Germinal center (tissue), 1 donor: ENCODE data around the gene MAPRE2.
"Not testable (repeated sequence)": the region's sequence is repeated elsewhere in the genome, so short reads cannot be mapped to it uniquely, and the experiment has no call there.

Experiments used
- DNase-seq: peaks from one replicate; pipeline ENCODE4 v3.0.0; 2012; ENCODE audit warnings: mixed read lengths, low spot score

The MAPRE2 gene

DNA sequence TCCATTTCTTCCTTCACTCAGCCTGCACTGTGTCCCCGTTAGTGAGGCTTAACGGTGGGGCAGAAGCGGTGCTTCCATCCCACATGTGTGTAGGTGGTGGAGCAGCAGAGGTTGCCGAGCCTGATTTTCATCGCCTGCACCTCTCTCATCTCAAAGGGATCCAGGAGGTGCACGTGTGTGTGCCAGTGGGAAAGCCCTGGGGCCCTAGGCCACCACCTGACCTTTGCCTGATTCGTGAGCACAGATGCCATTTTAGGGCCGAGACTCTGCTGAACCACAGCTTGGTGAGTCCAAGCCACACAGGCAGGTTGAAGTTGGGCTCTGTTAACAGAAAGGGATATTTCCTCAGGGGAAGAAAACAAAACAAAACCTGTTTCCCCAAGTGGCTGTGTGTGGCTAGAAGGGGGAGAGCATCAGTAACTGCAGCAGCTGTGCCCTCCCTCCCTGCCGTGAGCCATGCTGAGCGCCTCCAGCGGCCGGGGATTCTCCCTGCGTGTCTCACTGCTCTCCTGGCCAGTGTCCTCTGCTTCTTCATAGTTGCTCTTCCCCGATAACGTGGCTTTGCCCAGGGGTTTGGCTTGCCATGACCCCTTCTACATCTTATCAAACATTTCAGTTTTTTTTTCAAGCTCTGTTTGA, 81.5 kb downstream of the MAPRE2 start:
- no peak for DNase-seq

DNA sequence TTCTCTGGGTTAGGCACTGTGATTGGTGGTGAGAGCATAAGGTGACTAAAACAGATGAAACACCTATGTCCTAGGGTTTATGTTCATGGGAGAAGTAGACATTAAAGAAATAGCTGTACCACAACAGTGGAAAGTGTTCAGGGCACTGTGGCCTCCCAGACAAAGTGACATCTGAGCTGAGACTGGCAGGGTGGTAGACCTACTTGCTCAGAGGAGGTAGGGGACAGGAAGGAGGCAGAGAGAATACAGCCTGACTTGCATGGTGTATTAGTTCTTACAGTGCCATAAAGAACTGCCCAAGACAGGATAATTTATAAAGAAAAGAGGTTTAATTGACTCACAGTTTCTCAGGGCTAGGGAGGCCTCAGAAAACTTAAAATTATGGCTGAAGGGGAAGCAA, 82.6 kb downstream of the MAPRE2 start:
- no peak for DNase-seq

DNA sequence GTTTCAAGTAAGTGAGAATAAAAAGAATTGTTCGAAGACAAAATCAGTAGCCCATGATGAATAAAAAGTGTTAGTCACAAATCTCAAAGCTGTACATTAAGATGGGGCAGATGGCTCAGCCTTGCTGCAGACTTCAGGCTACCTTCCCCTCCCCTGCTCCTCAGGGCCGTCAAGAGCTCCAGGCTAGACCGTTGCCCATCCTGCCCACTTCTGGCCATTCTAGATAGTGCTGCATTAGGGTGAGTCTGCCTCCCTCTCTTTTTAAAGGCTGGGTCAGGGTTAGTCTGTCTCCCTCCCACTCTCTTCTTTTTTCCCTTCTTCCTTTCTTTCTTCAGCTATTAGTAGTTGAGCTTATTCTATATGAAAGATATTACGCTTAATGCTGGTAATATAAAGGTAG, 86.0 kb downstream of the MAPRE2 start:
- no peak for DNase-seq

DNA sequence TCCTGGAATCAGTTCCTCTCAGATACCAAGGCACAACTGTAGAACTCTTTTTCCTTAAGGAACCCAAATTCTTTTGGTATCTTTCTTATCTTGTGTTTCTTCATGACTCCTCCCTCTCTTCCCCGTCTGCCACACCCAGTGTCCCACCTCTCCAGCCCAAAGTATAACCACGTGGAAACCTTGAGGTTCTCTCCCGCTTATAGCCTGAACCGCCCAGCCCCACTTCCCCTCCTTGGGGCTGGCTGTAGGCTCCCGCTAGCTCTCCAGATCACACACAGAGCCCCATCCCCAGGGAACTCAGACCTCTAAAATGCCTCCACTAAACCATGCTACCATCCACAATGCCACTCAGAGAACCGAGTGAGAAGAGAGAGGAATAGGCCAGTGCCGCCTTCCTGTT, 87.5 kb downstream of the MAPRE2 start:
- DNase-seq: no peak

DNA sequence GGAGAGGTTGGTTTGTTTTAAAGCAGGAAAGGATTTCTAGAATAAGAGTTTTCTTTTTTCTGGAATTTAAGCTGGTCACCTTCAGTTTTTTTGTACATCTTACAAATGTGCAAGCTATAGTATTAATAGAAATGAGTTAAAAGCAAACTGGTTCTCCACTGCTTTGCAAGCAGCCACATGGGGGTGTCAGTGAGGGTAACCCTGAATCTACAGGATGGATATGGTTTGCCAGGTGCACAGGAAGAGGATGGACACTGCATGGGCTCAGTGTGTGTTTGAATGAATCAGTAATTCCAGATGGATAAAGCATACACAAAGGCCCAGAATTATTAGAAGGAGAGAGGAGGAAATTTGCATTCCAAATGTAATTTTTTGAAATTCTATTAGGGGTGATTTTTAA, 89.0 kb downstream of the MAPRE2 start:
- no peak for DNase-seq

DNA sequence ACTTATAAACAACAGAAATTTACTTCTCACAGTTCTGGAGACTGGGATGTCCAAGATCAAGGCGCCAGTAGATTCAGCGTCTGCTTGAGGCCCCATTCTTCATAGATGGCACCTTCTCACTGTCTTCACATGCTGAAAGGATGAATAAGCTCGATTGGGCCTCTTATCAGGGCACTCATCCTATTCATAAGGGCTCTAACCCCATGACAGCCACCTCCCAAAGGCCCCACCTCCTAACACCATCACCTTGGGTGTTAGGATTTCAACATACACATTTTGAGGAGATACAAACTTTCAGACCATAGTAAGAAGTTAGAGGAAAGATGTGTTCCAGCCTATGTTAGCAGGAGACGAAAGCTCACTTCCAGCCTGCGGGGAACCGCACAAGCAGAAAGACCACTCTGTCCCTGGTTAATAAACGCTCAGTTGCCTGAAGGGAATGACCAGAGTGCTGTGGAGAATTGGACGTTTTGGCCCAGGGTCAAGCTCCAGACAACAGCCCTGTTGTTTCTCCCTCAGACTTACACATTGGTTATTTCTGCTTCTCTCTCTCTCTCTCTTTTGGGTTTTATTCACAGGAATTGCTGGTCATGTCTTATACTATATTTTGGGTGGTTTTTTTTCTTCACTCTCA, 90.3 kb downstream of the MAPRE2 start:
- DNase-seq: no peak

DNA sequence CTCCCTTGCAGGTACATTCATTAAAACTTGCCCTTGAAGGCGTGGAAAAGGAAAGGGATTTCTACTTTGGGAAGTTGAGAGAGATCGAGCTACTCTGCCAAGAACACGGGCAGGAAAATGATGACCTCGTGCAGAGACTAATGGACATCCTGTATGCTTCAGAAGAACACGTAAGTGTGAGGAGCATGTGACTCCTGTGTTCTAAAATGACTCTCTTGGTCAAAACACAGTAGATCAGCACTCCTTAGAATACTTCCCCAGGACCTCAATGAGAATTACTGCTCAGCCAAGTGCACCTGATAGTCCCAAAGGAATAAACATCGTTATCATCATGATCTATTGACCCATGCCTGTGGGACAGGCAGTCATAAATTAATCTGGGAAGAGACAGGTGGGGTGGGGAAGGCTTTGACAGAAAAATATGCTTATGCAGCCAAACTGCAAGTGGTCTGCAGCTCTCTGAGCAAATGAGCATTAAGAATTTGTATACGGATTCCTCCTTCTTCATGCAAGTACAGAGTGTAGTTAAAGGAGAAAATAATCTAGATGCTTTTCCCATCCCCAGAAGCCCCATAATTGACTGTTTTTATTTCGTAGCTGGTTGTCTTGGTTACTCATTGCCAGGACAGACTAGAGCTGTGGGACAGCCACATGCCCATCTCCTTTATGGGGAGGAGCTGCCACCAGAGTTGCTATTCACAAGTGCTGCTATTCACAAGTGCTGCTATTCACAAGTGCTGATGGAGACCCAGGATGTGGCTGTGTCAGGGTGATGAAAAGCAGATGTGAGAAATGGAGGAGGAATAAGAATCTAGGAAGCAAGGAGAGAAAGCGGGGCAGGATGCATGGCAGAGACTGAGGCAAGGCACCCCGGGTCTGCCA, 91.0 kb downstream of the MAPRE2 start:
- no peak for DNase-seq

DNA sequence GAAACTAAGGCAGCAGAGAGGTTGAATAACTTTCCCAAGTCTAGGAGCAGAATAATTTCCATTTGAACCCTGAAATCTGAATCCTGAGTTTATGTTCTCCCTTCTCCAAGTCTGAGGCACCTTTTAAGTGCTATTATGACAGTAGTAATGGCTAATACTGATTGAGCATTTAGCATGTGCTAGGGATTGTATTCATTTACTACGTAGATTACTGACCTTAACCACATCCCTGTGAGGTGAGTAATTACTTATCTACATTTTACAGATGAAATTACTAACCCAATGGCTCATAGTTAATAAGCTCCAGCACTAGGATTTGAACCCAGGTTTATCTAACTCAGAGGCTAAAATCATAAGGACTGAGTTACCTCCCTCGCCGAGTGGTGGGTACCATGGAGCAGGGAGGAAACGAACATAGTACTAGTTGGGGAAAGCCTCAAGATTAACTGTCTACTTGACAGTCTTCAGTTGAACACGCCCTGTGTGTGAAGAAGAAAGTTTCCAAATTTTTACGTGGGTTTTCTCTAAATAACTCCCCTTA, 93.0 kb downstream of the MAPRE2 start:
- no peak for DNase-seq

DNA sequence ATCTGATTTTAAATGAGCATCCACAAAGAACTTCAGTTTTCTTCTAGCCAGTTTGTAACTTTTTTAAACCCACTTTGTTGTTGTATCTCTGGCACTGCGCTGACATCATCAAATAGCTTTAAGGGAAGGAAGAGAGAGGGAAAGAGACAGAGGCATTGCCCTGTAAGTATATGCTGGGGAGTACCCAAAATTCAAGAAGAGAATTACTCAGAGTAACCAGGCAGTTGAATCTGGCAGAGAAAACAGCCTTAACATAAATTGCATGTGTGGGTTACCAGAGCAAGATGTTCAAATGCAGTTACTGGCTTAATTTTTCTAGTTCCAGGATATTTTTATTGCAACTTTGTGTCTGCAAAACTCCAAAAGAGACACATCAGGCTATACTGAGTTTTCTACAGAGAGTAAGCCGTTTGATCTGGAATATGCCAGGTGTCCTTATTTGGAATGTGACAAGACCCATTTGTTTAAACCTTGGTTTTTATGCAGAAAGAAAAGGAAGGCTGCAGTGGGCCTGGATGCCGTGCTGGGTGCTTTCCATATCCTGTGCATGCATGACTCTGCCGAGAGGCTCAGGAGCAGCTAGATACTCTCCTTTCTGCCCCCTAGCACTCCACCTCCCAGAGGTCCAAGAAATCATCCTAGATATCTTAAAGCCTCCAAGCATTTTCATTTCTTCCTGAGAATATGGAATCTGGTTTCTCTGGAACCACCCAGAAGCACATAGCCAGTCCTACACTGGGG, 93.7 kb downstream of the MAPRE2 start:
- DNase-seq: no peak

DNA sequence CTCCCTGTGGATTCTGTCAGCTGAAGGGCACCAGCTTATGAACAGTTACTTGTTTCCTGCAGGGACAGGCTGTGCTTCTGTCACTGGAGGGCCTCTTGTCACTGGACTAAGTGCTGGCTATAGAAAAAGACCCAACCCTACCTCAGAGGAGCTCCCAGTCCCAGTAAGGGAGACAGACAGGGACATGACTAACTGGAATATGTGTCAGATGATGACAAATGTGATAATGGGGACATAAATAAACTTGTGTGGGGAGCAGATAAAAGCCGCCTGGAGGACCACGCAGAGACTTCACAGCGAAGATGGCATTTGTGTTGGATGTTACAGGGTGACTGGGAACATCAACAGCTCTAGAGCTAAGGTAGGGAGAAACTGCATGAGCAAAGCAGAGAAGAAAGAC, 95.0 kb downstream of the MAPRE2 start:
- no peak for DNase-seq

DNA sequence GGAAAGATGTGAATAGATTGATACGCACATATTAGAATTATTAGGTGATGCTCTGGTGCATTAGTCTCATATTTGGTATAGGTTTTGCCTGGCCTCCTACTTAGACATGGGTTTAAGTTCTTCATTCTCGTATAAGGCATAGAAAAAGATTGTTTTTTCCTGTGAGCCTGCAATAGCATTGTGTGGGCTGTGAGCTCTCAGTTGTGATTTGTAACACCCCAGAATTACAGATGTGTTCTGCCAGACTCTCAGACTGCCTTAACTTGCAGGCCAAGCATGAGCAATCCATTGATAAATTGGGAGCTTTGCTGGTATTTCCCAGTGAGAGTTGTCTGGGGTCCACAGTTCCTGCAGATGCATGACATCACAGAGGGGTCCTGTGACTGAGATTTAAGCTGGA, 95.7 kb downstream of the MAPRE2 start:
- DNase-seq: no peak

DNA sequence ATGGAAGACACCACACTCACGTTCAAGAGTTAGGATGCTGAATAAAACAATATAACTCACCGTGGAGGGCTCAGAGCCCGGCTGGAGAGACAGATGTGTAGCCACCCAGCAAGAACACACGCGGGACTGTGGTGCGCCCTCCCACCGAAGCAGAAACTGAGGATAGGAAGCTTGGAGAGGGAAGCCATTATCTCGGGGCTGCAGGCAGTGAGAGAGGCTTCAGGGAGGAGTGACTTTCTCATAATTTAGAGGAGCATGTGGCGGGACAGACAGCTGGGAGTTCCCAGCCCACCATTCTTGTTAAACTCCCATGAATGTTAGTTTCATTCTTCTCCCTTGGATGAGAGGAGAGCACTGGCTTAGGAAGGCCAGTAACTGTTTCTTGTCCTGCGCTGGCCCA, 96.4 kb downstream of the MAPRE2 start:
- no peak for DNase-seq

DNA sequence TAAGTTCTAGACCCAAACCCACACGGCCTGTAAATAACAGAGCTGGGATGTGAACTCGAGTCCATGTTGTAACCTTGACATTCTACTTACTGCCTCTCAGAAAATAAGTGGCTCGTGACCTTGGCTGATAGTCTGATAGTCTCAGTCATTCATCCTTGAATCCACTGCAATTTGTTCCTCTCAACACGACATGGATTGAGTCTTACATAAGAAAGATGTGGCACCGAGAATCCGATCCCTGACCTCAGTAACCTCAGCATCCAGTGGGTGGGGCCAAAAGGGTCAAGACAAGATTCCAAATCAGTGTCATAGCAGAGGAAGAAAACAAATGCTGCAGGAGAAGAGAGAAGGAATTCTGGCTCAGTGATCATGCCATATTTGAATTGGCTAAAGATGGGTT, 97.6 kb downstream of the MAPRE2 start:
- DNase-seq: no peak

DNA sequence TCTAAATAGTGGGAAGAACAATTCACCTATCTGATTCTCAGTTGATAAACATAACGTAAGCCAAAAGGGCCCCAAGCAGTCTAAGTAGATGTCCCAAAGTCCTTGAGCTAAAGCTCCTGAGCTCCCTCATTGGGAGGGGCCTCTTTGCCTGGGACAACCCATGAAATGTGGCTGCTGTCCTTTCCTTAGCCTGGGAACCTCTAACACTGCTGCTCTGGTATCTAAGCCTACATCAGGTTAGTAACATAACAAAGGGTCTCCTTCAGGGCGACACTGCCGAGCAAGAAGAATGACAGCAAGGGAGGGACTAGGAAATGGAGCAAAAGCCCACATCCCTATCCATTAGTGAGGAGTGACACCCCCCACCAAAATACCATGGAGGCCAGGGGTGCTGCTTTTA, 98.3 kb downstream of the MAPRE2 start:
- DNase-seq: no peak

DNA sequence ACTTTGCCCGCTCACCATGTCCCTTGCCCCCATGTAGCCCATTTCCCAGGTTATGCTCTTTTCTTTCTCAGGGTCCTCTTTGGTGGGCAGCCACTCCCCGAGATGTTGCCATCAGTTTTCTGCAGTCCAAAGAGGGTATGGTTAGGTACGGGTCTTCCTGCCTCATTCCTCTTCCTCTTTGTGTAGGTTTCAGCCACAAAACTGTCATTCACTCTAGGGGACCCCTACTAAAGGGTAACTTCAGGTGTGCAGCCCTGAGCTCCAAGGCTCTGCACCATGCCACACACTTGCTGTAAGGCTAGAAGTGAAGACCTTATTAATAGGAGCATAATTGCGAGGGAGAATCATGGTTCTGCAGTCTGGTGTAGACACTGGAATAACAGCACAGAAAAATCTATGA, 99.9 kb downstream of the MAPRE2 start:
- no peak for DNase-seq

DNA sequence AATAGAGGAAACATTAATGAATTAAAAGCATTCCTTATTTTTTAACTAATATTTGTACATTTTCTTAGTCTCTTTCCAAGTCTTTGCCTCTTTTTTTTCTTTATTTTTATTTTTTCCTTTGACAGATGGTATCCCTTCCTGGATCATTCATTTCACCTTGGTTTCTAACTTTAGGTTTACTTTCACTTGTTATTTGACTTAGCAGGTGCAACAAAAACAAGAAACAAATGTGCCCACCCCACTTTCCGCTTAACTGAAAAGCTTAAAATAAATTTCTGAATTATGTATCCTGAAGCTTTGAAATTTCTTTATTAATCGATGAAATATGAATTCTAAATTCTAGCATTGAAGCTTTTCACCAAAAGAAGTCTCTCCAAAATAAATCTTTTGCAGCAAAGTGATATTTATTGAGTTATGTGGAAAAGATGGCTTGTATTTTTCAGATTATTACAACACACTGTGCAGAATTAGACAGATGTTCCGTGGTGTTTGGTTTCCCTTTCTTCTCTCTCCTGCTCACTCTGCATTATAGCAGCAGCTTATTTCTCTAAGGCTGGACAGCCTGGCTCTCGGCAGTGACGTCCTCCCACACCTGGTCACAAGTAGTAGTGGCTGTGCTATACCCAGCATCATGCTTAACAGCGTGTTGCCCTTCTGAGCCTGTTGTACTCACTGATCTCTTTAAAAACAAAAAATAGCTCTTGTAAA, 100.5 kb downstream of the MAPRE2 start:
- no peak for DNase-seq

DNA sequence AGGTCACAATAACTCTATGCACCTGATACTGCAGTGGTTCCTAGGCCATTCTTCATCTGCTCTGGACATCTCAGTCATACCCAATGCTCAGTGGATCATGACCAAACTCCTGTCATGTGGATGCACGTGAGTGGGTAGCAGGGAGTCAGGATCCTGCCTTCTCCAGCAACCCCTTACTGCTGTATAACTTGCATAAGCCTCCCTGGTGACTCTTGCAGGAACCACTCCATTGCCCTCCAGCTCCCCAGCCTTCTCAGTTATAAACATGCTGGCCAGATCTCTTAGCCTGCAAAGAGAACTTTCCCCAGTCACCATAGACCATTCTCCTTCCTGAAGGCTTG, 101.0 kb downstream of the MAPRE2 start:
- no peak for DNase-seq

DNA sequence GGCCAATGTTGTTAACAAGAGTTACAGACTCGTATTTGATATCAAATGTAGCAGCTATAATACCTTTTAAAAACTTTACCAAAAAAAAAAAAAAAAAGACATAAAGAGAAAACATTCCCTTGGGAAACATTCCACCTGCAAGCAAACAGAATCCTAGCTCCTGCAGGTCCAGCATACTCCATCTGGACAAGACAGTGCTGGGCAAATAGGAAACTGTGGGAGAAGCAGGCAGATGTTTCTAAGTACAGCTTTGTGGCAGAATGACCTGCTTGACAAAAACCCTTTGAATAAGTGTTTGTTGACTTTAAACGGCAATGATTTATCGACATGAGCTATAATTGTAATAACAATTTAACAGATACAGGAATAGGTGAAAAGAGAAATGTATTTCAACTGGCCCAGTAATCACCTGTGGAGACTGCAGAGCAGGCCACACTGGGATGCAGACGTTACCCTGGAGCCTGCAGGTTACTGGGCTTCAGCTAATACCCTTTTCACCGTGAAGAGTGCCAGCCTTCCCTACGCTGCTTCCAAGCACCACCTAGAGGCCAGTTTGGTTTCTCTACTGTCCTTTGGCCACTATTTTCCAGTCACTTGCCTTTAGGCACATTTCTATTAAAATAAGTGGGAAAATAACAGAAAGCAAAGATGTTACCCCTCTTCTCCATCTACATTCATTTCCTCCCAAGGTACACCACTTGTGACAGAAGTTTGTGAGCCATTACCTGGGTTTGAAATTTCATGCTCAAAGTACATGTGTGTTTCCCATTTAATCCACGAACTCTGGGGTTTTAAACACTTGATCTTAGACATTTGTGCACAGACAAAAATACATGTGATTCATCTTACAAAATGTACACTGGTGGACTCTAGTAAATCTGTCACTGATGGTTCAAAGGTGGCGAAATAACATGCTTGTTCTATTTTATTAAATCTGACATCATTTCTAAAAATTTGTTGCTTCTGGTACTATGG, 102.7 kb downstream of the MAPRE2 start:
- DNase-seq: no peak

DNA sequence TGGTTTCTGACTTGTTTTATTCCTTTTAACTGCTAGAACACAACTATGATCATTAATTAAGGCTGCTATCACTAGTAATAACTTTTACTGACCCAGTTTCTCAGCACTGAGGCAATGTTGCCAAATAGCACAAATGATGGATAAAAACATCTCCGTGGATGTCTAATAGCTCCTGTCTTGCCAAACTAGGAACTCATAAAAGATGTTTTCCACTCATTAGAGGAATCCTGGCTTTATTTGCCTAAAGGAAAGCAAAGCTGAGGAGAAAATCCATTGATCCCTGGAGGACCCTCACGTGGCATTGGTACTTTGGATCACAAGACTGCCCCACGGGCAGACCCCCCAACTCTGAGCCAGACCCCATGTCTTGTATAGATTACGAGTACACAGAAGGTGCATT, 103.5 kb downstream of the MAPRE2 start:
- no peak for DNase-seq

DNA sequence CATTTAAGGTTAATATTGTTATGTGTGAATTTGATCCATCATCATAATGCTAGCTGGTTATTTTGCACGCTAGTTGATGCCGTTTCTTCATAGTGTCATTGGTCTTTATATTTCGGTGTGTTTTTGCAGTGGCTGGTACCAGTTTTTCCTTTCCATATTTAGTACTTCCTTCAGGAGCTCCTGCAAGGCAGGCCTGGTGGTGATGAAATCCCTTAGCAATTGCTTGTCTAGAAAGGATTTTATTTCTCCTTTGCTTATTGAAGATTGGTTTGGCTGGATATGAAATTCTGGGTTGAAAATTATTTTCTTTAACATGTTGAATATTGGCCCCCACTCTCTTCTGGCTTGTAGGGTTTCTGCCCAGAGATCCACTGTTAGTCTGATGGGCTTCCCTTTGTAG, 109.0 kb downstream of the MAPRE2 start:
- not testable (repeated sequence) for DNase-seq
